SU-DHL-6 (cell line): Measurements from ENCODE around the gene CDK7.

Experiments used
- H2AFZ ChIP-seq: fragments of 200-600 bp; sonication (generic); 2 replicates; pipeline ENCODE4 v1.6.1; 2014; ENCODE audit warnings: low read depth, mild to moderate bottlenecking, moderate library complexity, mixed read lengths, antibody characterized with exemption, low read length; ENCODE audit not compliant: severe bottlenecking
- H3F3A ChIP-seq: fragments of 200-600 bp; shearing (Covaris generic); 2 replicates; pipeline ENCODE4 v1.6.0; 2016; ENCODE audit warnings: antibody characterized with exemption, mild to moderate bottlenecking; ENCODE audit not compliant: insufficient read depth
- H3K27ac ChIP-seq: fragments of 200-600 bp; sonication (generic); 2 replicates; pipeline ENCODE4 v1.5.1; 2016; ENCODE audit warnings: low read depth, mild to moderate bottlenecking, low read length, moderate library complexity, mixed read lengths
- H3K27me3 ChIP-seq: fragments of 200-600 bp; sonication (generic), shearing (Covaris generic); 2 replicates; pipeline ENCODE4 v1.6.0; 2014; ENCODE audit warnings: mild to moderate bottlenecking, low read length
- H3K36me3 ChIP-seq: fragments of 200-600 bp; sonication (generic); 2 replicates; pipeline ENCODE4 v1.6.1; 2014; ENCODE audit warnings: mild to moderate bottlenecking, low read length, mixed read lengths
- H3K4me2 ChIP-seq: fragments of 300-600, 200-600 bp; shearing (Covaris generic), sonication (generic); 2 replicates; pipeline ENCODE4 v1.6.0; 2014; ENCODE audit warnings: low read length, low read depth, mild to moderate bottlenecking; ENCODE audit not compliant: poor library complexity, severe bottlenecking
- H3K4me3 ChIP-seq: fragments of 200-600 bp; sonication (generic); 2 replicates; pipeline ENCODE4 v1.5.1; 2014; ENCODE audit warnings: antibody characterized with exemption, low read length, mild to moderate bottlenecking, mixed read lengths; ENCODE audit not compliant: insufficient read depth, poor library complexity, severe bottlenecking
- H3K79me2 ChIP-seq: fragments of 200-600 bp; sonication (generic); 2 replicates; pipeline ENCODE4 v1.6.1; 2014; ENCODE audit warnings: mild to moderate bottlenecking, low read length, moderate library complexity; ENCODE audit not compliant: insufficient read depth
- H3K9ac ChIP-seq: fragments of 200-600 bp; sonication (generic); 2 replicates; pipeline ENCODE4 v1.7.0; 2014; ENCODE audit warnings: mild to moderate bottlenecking, low read length
- H3K9me2 ChIP-seq: fragments of 200-600 bp; sonication (generic); replicated peaks from 2 replicates; pipeline ENCODE4 v1.6.1; 2014; ENCODE audit warnings: low read length; ENCODE audit not compliant: insufficient read depth
- H3K9me3 ChIP-seq: fragments of 200-600 bp; sonication (generic); 2 replicates; pipeline ENCODE4 v1.6.1; 2014; ENCODE audit warnings: low read length, mixed read lengths; ENCODE audit not compliant: insufficient read depth
- H4K20me1 ChIP-seq: fragments of 200-600 bp; sonication (generic); 2 replicates; pipeline ENCODE4 v1.6.1; 2014; ENCODE audit warnings: low read depth, mild to moderate bottlenecking, antibody characterized with exemption, low read length, moderate library complexity, mixed read lengths
- CTCF ChIP-seq: fragments of 200-600 bp; sonication (generic); IDR thresholded peaks from one replicate; pipeline ENCODE4 v1.5.1; 2017; ENCODE audit warnings: antibody characterized with exemption, mild to moderate bottlenecking, low read length, moderate library complexity; ENCODE audit not compliant: insufficient read depth, poor library complexity, severe bottlenecking
- EZH2phosphoT487 ChIP-seq: fragments of 200-600 bp; sonication (generic), shearing (Covaris generic); conservative IDR thresholded peaks from 2 replicates; pipeline ENCODE4 v1.6.1; 2018; ENCODE audit warnings: mild to moderate bottlenecking, antibody characterized with exemption, low read length, moderate library complexity, mixed read lengths

CDK7 gene

GRCh38 chr5:69261034-69261433, 26.3 kb downstream of the CDK7 start:
- Histone ChIP-seq H3K4me3 (no peak overlapping the region), H3K9ac (no peak overlapping the region), H3K9me3 (no peaks in the 10 kb centered on the region), H3K9me2 (no peaks in the 10 kb centered on the region), H3K27me3 (no peaks in the 10 kb centered on the region), H3K4me2 (no peak overlapping the region), H4K20me1 (no peaks in the 10 kb centered on the region), H3K27ac (no peak overlapping the region), H3K36me3 (peaks cover 13% of the 10 kb centered on the region; the same call in 1 of the 2 replicates), H3F3A (no peaks in the 10 kb centered on the region), H3K79me2 (no peaks in the 10 kb centered on the region), H2AFZ (no peak overlapping the region)
- TF ChIP-seq CTCF (no peak), EZH2phosphoT487 (no peak)

- H3K36me3 ChIP-seq, result peaks cover 25% of the 10 kb centered on the region
Measured at GRCh38 chr5:69265931-69266330, 31.2 kb downstream of the CDK7 start.

GRCh38 chr5:69268899-69269298, 34.2 kb downstream of the CDK7 start:
- Histone ChIP-seq H3K27me3 (no peaks in the 10 kb centered on the region), H3K36me3 (peaks cover 26% of the 10 kb centered on the region)

More at GRCh38 chr5:69265931-69266330, 31.2 kb downstream of the CDK7 start:
- peaks cover 23% of the 10 kb centered on the region; the same call in 1 of the 2 replicates for H3F3A ChIP-seq
- no peak overlapping the region for H3K9ac ChIP-seq
- H2AFZ ChIP-seq, result no peak overlapping the region
- H3K79me2 ChIP-seq, result no peaks in the 10 kb centered on the region
- H3K9me2 ChIP-seq, result no peaks in the 10 kb centered on the region
- H3K27me3 ChIP-seq, result no peaks in the 10 kb centered on the region
- H3K9me3 ChIP-seq, result no peaks in the 10 kb centered on the region
- no peak overlapping the region for H3K4me2 ChIP-seq
- no peak overlapping the region for H3K27ac ChIP-seq
- no peak for TF ChIP-seq EZH2phosphoT487
- no peak for TF ChIP-seq CTCF
- no peaks in the 10 kb centered on the region for H4K20me1 ChIP-seq
- no peak overlapping the region for H3K4me3 ChIP-seq

More at GRCh38 chr5:69268899-69269298, 34.2 kb downstream of the CDK7 start:
- Histone ChIP-seq H4K20me1 (no peaks in the 10 kb centered on the region), H3K4me3 (no peak overlapping the region), H3K9me3 (no peaks in the 10 kb centered on the region), H3K79me2 (no peaks in the 10 kb centered on the region), H3K9ac (no peak overlapping the region), H2AFZ (no peak overlapping the region), H3F3A (peaks cover 23% of the 10 kb centered on the region; the same call in 1 of the 2 replicates), H3K27ac (peak overlapping the region; percentile 77), H3K9me2 (no peaks in the 10 kb centered on the region), H3K4me2 (peak overlapping the region; percentile 52)
- TF ChIP-seq EZH2phosphoT487, result no peak
- TF ChIP-seq CTCF, result no peak
